Neural progenitor cell (in vitro differentiated cells): ENCODE results near the gene SUN5.

Source experiments
- CTCF ChIP-seq: fragments of 200-600 bp; sonication (generic); IDR thresholded peaks from 2 replicates; pipeline ENCODE4 v1.5.1; 2017; ENCODE audit warnings: antibody characterized with exemption, mild to moderate bottlenecking
- EZH2phosphoT487 ChIP-seq: fragments of 200-600 bp; sonication (generic); IDR thresholded peaks from 2 replicates; pipeline ENCODE4 v1.6.1; 2017; ENCODE audit warnings: antibody characterized with exemption

- TF ChIP-seq CTCF (no peak), EZH2phosphoT487 (no peak)
These were observed 10.7 kb downstream of the SUN5 start for GRCh38 chr20:32993496-32994050.
